Uterus (tissue), 4 donors: ENCODE measurements around the gene RRAS2. TPM values are rescaled to one million over a fixed set of nuclear protein-coding genes. Genes with fewer than 3 reads are reported as not detected.

Source experiments
- DNase-seq, 2 donors: peaks; one replicate each; pipeline ENCODE4 v3.0.0-alpha.2; 2019 to 2020
- H3K27ac ChIP-seq, 2 donors: fragments of 200-600 bp; sonication (generic); 1 replicate in 1 of 2; 2 replicates in 1 of 2; pipeline ENCODE4 v1.5.1; 2016 to 2018
- H3K27me3 ChIP-seq, 2 donors: fragments of 200-600 bp; sonication (generic); one replicate each; pipeline ENCODE4 v1.5.1; 2018 to 2019; ENCODE audit warnings: control low read depth in 1 of 2
- H3K36me3 ChIP-seq, 2 donors: fragments of 200-600 bp; sonication (generic); one replicate each; pipeline ENCODE4 v1.5.1; 2019; ENCODE audit warnings: control low read depth in 1 of 2
- H3K4me1 ChIP-seq, 2 donors: fragments of 200-600 bp; sonication (generic); one replicate each; pipeline ENCODE4 v1.5.1; 2018 to 2019; ENCODE audit warnings: control low read depth in 1 of 2
- H3K4me3 ChIP-seq, 2 donors: fragments of 200-600 bp; sonication (generic); 1 replicate in 1 of 2; 2 replicates in 1 of 2; pipeline ENCODE4 v1.5.1; 2018 to 2019; ENCODE audit warnings: mild to moderate bottlenecking in 1 of 2
- H3K9me3 ChIP-seq, 2 donors: fragments of 200-600 bp; sonication (generic); one replicate each; pipeline ENCODE4 v1.5.1; 2019; ENCODE audit warnings: control low read depth in 1 of 2
- CTCF ChIP-seq, 4 experiments: fragments of 200-600 bp in 2 of 4; fragments of 450-650 bp in 2 of 4; sonication (generic) in 2 of 4; IDR thresholded peaks; one replicate each; pipeline ENCODE4 v1.5.1; 2016 to 2019; ENCODE audit warnings: antibody characterized with exemption in 4 of 4, mild to moderate bottlenecking in 2 of 4, moderate library complexity in 1 of 4
- POLR2A ChIP-seq, 2 donors: fragments of 450-650 bp; IDR thresholded peaks; one replicate each; pipeline ENCODE4 v1.6.1; 2016; ENCODE audit warnings: antibody characterized with exemption in 2 of 2, mild to moderate bottlenecking in 1 of 2, moderate library complexity in 1 of 2
- intact Hi-C: fragments of 100-400 bp; cut with DNase I; formaldehyde crosslinking; loops from one replicate; pipeline ENCODE4 v1.15.1; 2023; ENCODE audit warnings: low total_unique reads
- total RNA-seq, 4 donors: library from RNA; depleted of rRNA in 3 of 4; stranded (reverse); fragments of >200 nt in 3 of 4; gene quantifications; one replicate each; pipeline versions ENCODE4 v1.1.0 to v1.2.4, GENCODE V29; 2014 to 2023
- donor health status: DM: yes; HTN: yes; CAD: no.

The RRAS2 gene
- total RNA-seq, 4 donors from 2014 or later = 18.7 to 43.6 (median 36.8) TPM

- no peaks in the 10 kb centered on the region for H3K4me1 ChIP-seq
- no peaks in the 10 kb centered on the region for H3K36me3 ChIP-seq
- no peak for DNase-seq
- TF ChIP-seq POLR2A (IDR thresholded peaks at IDR 0.05) (no peak), CTCF (IDR thresholded peaks at IDR 0.05) (no peak)
- no peak overlapping the region for H3K4me3 ChIP-seq
- no peaks in the 10 kb centered on the region for H3K27me3 ChIP-seq
- intact Hi-C loops = no loop called here
- H3K9me3 ChIP-seq = no peaks in the 10 kb centered on the region
- no peak overlapping the region for H3K27ac ChIP-seq
These were observed 3.6 kb upstream of the RRAS2 start for GRCh38 chr11:14362611-14363010.

- Histone ChIP-seq H3K27ac (no peak overlapping the region), H3K36me3 (no peaks in the 10 kb centered on the region), H3K4me3 (no peak overlapping the region), H3K27me3 (no peaks in the 10 kb centered on the region), H3K4me1 (no peaks in the 10 kb centered on the region), H3K9me3 (no peaks in the 10 kb centered on the region)
- TF ChIP-seq CTCF (IDR thresholded peaks at IDR 0.05) (no peak), POLR2A (IDR thresholded peaks at IDR 0.05) (no peak)
- no peak for DNase-seq
- intact Hi-C loops = no loop called here
These were observed 3.0 kb upstream of the RRAS2 start for GRCh38 chr11:14361951-14362350.

GRCh38 chr11:14360976-14361375 is 2.0 kb upstream of the RRAS2 start:
- intact Hi-C loops = no loop called here

GRCh38 chr11:14359501-14360031 is 583 bp upstream of the RRAS2 start:
- TF ChIP-seq CTCF (IDR thresholded peaks at IDR 0.05) (no peak), POLR2A (IDR thresholded peaks at IDR 0.05) (no peak)
- Histone ChIP-seq H3K36me3 (no peaks in the 10 kb centered on the region), H3K4me1 (no peaks in the 10 kb centered on the region), H3K27ac (peak overlapping the region in 1 of 2 donors; percentile 86), H3K4me3 (peak overlapping the region in 1 of 2 donors; percentile 62), H3K27me3 (no peaks in the 10 kb centered on the region), H3K9me3 (no peaks in the 10 kb centered on the region)
- intact Hi-C loops = no loop called here
- no peak for DNase-seq

More at GRCh38 chr11:14360976-14361375, 2.0 kb upstream of the RRAS2 start:
- no peaks in the 10 kb centered on the region for H3K9me3 ChIP-seq
- no peak for DNase-seq
- no peak overlapping the region for H3K27ac ChIP-seq
- H3K27me3 ChIP-seq = no peaks in the 10 kb centered on the region
- H3K4me1 ChIP-seq = no peaks in the 10 kb centered on the region
- no peak overlapping the region for H3K4me3 ChIP-seq
- TF ChIP-seq POLR2A (IDR thresholded peaks at IDR 0.05) = no peak
- TF ChIP-seq CTCF (IDR thresholded peaks at IDR 0.05) = no peak
- no peaks in the 10 kb centered on the region for H3K36me3 ChIP-seq

- DNase-seq = peak; percentile 45 to 49
These were observed 878 bp downstream of the RRAS2 start for GRCh38 chr11:14357881-14358728.

More at GRCh38 chr11:14357881-14358728, 878 bp downstream of the RRAS2 start:
- Histone ChIP-seq H3K4me3 (peak overlapping the region; percentile 62 to 64), H3K4me1 (no peaks in the 10 kb centered on the region), H3K27ac (peak overlapping the region; percentile 86 to 87), H3K36me3 (no peaks in the 10 kb centered on the region), H3K9me3 (no peaks in the 10 kb centered on the region), H3K27me3 (no peaks in the 10 kb centered on the region)
- intact Hi-C loops = no loop called here
- TF ChIP-seq POLR2A (IDR thresholded peaks at IDR 0.05) = no peak
- TF ChIP-seq CTCF (IDR thresholded peaks at IDR 0.05) = peak in 1 of 4 experiments; percentile 0
